ENCODE data around the gene CHRM1.
"Not testable (repeated sequence)": the region's sequence is repeated elsewhere in the genome, so short reads cannot be mapped to it uniquely, and the experiment has no call there.

GRCh38 chr11:62861564-62862192 lies 59.5 kb downstream of the CHRM1 start:
- not testable (repeated sequence) for TF ChIP-seq EZH2 (IDR thresholded peaks at IDR 0.05; ENCODE audit: borderline replicate concordance, low read length)
- TF ChIP-seq, protein P1, sequence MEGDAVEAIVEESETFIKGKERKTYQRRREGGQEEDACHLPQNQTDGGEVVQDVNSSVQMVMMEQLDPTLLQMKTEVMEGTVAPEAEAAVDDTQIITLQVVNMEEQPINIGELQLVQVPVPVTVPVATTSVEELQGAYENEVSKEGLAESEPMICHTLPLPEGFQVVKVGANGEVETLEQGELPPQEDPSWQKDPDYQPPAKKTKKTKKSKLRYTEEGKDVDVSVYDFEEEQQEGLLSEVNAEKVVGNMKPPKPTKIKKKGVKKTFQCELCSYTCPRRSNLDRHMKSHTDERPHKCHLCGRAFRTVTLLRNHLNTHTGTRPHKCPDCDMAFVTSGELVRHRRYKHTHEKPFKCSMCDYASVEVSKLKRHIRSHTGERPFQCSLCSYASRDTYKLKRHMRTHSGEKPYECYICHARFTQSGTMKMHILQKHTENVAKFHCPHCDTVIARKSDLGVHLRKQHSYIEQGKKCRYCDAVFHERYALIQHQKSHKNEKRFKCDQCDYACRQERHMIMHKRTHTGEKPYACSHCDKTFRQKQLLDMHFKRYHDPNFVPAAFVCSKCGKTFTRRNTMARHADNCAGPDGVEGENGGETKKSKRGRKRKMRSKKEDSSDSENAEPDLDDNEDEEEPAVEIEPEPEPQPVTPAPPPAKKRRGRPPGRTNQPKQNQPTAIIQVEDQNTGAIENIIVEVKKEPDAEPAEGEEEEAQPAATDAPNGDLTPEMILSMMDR (conservative IDR thresholded peaks at IDR 0.05 in 1 of 2, IDR thresholded peaks at IDR 0.05 in 1 of 2; ENCODE audit: extremely low read depth in 1 of 2, insufficient read depth in 1 of 2, low read depth in 1 of 2, low read length in 2 of 2) = not testable (repeated sequence)
